Stomach (tissue), 9 donors: ENCODE measurements around the gene BRCA1. TPM values are rescaled to one million over a fixed set of nuclear protein-coding genes. Genes with fewer than 3 reads are reported as not detected.
"Not testable (repeated sequence)": the region's sequence is repeated elsewhere in the genome, so short reads cannot be mapped to it uniquely, and the experiment has no call there.

Experiments
- DNase-seq, 2 donors: peaks; one replicate each; pipeline versions ENCODE4 v3.0.0 to v3.0.0-alpha.2; 2013 to 2019
- H3K27ac ChIP-seq, 5 donors: fragments of 200-600 bp in 4 of 5; sonication (generic) in 4 of 5; one replicate each; pipeline ENCODE4 v1.5.1; 2013 to 2019; ENCODE audit warnings: mild to moderate bottlenecking in 1 of 5, moderate library complexity in 1 of 5
- H3K27me3 ChIP-seq, 3 donors: fragments of 200-600 bp; sonication (generic); one replicate each; pipeline ENCODE4 v1.5.1; 2017 to 2019; ENCODE audit warnings: mixed run types in 1 of 3
- H3K36me3 ChIP-seq, 4 donors: fragments of 200-600 bp; sonication (generic); 1 replicate in 3 of 4; 2 replicates in 1 of 4; pipeline ENCODE4 v1.5.1; 2016 to 2019
- H3K4me1 ChIP-seq, 4 donors: fragments of 200-600 bp; sonication (generic); one replicate each; pipeline ENCODE4 v1.5.1; 2016 to 2019
- H3K4me3 ChIP-seq, 4 donors: fragments of 200-600 bp; sonication (generic) in 3 of 4; one replicate each; pipeline ENCODE4 v1.5.1; 2016 to 2019; ENCODE audit warnings: mild to moderate bottlenecking in 1 of 4
- H3K9me3 ChIP-seq, 4 donors: fragments of 200-600 bp; sonication (generic); one replicate each; pipeline ENCODE4 v1.5.1; 2016 to 2019
- EP300 ChIP-seq: sonication (generic); formaldehyde crosslinking; IDR thresholded peaks from one replicate; pipeline ENCODE4 v1.6.1; 2017; ENCODE audit warnings: antibody characterized with exemption
- POLR2A ChIP-seq, 4 donors: fragments of 450-650 bp; IDR thresholded peaks; one replicate each; pipeline ENCODE4 v1.6.1; 2016; ENCODE audit warnings: antibody characterized with exemption in 4 of 4, control low read depth in 2 of 4, mild to moderate bottlenecking in 1 of 4, moderate library complexity in 1 of 4
- POLR2AphosphoS5 ChIP-seq, 3 donors: sonication (generic); formaldehyde crosslinking; IDR thresholded peaks; one replicate each; pipeline ENCODE4 v1.6.1; 2016; ENCODE audit warnings: antibody characterized with exemption in 3 of 3
- WGBS, 5 donors: extraction: QIAGEN DNeasy Blood & Tissue Kit in 3 of 5; methylation state at CpG; one replicate each; pipeline versions ENCODE4 v1.1.5 to v1.1.7; 2013 to 2018; 5-methylcytosine and 5-hydroxymethylcytosine counted together
- intact Hi-C: fragments of 100-400 bp; cut with DNase I; formaldehyde crosslinking; loops from one replicate; pipeline ENCODE4 v1.15.1; 2023; ENCODE audit warnings: low total_unique reads
- polyA plus RNA-seq, 3 donors: library from polyadenylated mRNA; stranded (reverse); fragments of 200-250 nt; gene quantifications; one replicate each; pipeline ENCODE4 v1.2.3, GENCODE V29; 2013
- total RNA-seq, 5 donors: library from RNA; depleted of rRNA; stranded (reverse); fragments of >200 nt; gene quantifications; one replicate each; pipeline versions ENCODE4 v1.1.0 to v1.2.3, GENCODE V29; 2014 to 2016
- TF ChIP-seq, protein P1 (sequence below), 7 experiments: fragments of 450-650 bp in 4 of 7; fragments of 200-600 bp in 3 of 7; sonication (generic) in 3 of 7; IDR thresholded peaks; one replicate each; pipeline ENCODE4 v1.5.1; 2016 to 2019; ENCODE audit warnings: antibody characterized with exemption in 7 of 7, control low read depth in 2 of 7, mild to moderate bottlenecking in 1 of 7
- donor health status: healthy with polysubstance abuse.
- donor health status: Bipolar disorder and iron deficiency.
- donor health status: healthy.

The BRCA1 gene
- total and polyA plus RNA-seq, 8 donors, result 2.0 to 47.5 (median 14.3) TPM

DNA sequence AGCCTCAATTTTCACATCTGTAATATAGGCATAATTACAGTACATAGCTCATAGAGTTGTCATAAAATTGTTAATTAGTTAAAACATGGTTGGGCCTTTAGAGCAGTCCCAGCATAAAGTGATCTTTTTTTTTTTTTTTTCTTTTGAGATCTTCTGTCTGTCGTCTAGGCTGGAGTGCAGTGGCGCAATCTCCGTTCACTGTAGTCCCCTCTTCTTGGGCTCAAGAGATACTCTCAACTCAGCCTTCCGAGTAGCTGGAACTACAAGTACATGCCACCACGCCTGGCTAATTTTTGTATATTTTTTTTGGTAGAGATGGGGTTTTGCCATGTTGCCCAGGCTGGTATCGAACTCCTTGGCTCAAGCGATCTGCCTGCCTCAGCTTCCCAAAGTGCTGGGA, 69.1 kb downstream of the BRCA1 start:
- no peak overlapping the region for H3K4me3 ChIP-seq
- DNase-seq, result no peak
- TF ChIP-seq POLR2A (IDR thresholded peaks at IDR 0.05) (no peak), EP300 (no peak), POLR2AphosphoS5 (IDR thresholded peaks at IDR 0.05) (no peak)
- TF ChIP-seq, protein P1, sequence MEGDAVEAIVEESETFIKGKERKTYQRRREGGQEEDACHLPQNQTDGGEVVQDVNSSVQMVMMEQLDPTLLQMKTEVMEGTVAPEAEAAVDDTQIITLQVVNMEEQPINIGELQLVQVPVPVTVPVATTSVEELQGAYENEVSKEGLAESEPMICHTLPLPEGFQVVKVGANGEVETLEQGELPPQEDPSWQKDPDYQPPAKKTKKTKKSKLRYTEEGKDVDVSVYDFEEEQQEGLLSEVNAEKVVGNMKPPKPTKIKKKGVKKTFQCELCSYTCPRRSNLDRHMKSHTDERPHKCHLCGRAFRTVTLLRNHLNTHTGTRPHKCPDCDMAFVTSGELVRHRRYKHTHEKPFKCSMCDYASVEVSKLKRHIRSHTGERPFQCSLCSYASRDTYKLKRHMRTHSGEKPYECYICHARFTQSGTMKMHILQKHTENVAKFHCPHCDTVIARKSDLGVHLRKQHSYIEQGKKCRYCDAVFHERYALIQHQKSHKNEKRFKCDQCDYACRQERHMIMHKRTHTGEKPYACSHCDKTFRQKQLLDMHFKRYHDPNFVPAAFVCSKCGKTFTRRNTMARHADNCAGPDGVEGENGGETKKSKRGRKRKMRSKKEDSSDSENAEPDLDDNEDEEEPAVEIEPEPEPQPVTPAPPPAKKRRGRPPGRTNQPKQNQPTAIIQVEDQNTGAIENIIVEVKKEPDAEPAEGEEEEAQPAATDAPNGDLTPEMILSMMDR (IDR thresholded peaks at IDR 0.05), result no peak
- peaks cover 0 to 34% (median 17%) of the 10 kb centered on the region in 4 donors for H3K36me3 ChIP-seq
- WGBS, 5 donors, result 90 to 100% (median 96%) methylated on average over 7 of the region's 7 CpGs
- no peaks in the 10 kb centered on the region for H3K27me3 ChIP-seq
- H3K9me3 ChIP-seq, result no peaks in the 10 kb centered on the region
- H3K4me1 ChIP-seq, result no peaks in the 10 kb centered on the region
- intact Hi-C loops, result no loop called here
- no peak overlapping the region for H3K27ac ChIP-seq

DNA sequence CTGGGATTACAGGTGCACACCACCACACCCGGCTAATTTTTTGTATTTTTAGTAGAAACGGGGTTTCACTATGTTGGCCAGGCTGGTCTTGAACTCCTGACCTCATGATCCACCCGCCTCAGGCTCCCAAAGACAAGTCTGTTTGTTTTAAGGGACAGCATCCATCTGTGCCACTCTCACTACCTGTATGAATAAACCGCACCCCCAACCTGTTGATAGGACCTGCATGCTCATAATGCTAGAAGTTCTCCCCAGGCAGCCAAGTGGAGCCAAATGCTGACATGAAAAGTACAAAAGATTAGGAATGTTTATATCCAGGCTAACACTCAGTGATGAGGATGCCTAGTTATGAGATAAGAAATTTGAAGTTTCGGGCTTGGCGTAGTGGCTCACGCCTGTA, 72.2 kb downstream of the BRCA1 start:
- H3K9me3 ChIP-seq, H3K27me3 ChIP-seq, H3K4me1 ChIP-seq, H3K4me3 ChIP-seq, H3K27ac ChIP-seq, intact Hi-C loops, DNase-seq: not testable (repeated sequence)
- peaks cover 0 to 55% (median 25%) of the 10 kb centered on the region in 4 donors for H3K36me3 ChIP-seq
- WGBS, 5 donors, result 95 to 98% (median 96%) methylated on average over 7 of the region's 7 CpGs

- 93 to 100% (median 96%) methylated on average over 1 of the region's 1 CpG for WGBS, 5 donors
- TF ChIP-seq, protein P1 (IDR thresholded peaks at IDR 0.05), result no peak
- TF ChIP-seq POLR2A (IDR thresholded peaks at IDR 0.05) (no peak), POLR2AphosphoS5 (IDR thresholded peaks at IDR 0.05) (no peak), EP300 (no peak)
Observed at GRCh38 chr17:43051969-43052368, 73.2 kb downstream of the BRCA1 start.

DNA sequence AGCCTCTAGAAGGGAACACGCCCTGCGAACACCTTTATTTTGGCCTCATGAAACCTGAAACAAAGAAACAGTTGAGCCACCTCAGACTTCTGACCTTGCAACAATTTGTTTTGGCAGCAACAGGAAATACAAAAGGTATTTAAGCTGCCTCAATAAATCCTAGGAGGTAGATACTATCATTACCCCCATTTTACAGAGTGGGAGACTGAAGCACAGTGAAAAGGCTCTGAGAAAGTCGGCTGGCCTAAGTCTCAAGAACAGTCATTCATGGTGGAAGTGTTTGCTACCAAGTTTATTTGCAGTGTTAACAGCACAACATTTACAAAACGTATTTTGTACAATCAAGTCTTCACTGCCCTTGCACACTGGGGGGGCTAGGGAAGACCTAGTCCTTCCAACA, 81.1 kb downstream of the BRCA1 start:
- H3K4me1 ChIP-seq, result no peaks in the 10 kb centered on the region
- WGBS, 5 donors, result 83 to 90% (median 85%) methylated on average over 4 of the region's 4 CpGs
- no peak overlapping the region for H3K27ac ChIP-seq
- no peaks in the 10 kb centered on the region for H3K9me3 ChIP-seq
- no peak for DNase-seq
- intact Hi-C loops, result no loop called here
- H3K27me3 ChIP-seq, result no peaks in the 10 kb centered on the region
- H3K36me3 ChIP-seq, result peaks cover 0 to 19% (median 2%) of the 10 kb centered on the region in 4 donors
- TF ChIP-seq POLR2A (IDR thresholded peaks at IDR 0.05), result no peak
- TF ChIP-seq, protein P1 (IDR thresholded peaks at IDR 0.05), result no peak
- no peak for TF ChIP-seq EP300
- TF ChIP-seq POLR2AphosphoS5 (IDR thresholded peaks at IDR 0.05), result no peak
- no peak overlapping the region for H3K4me3 ChIP-seq

More at GRCh38 chr17:43051969-43052368, 73.2 kb downstream of the BRCA1 start:
- peaks cover 0 to 58% (median 23%) of the 10 kb centered on the region in 4 donors for H3K36me3 ChIP-seq
- no peak for DNase-seq
- no peak overlapping the region for H3K27ac ChIP-seq
- H3K4me3 ChIP-seq, result no peak overlapping the region
- intact Hi-C loops, result no loop called here
- H3K4me1 ChIP-seq, result no peaks in the 10 kb centered on the region
- H3K27me3 ChIP-seq, result no peaks in the 10 kb centered on the region
- no peaks in the 10 kb centered on the region for H3K9me3 ChIP-seq

DNA sequence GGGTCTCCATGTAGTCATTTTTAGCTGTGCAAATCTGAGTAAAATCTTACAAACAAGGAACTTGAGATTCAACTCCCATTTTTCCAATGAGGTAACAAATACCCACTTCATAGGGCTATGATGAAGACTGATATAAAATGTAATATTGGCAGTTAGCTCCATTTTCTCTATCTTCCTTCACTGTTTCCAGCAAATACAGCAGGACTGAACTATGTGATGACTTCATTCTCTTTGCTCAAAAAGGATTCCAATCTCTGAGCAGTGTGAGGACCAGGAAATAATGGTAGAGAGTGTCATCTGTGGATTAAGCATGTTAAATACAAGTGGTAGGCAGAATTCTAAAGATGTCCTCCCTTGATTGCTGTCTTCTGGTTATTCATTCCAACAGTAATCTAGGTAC, 81.9 kb downstream of the BRCA1 start:
- no peaks in the 10 kb centered on the region for H3K27me3 ChIP-seq
- H3K4me3 ChIP-seq, result no peak overlapping the region
- peaks cover 0 to 13% (median 0%) of the 10 kb centered on the region in 4 donors for H3K36me3 ChIP-seq
- no peaks in the 10 kb centered on the region for H3K9me3 ChIP-seq
- no peak overlapping the region for H3K27ac ChIP-seq
- DNase-seq, result no peak
- intact Hi-C loops, result no loop called here
- no peaks in the 10 kb centered on the region for H3K4me1 ChIP-seq
- TF ChIP-seq EP300, result no peak
